Activated T-cell treated with anti-CD3 and anti-CD28 coated beads, Interleukin-2, amount 50 U/mL, for 4 hours (primary cell): ENCODE data around the gene IQCF5. TPM values are rescaled to one million over a fixed set of nuclear protein-coding genes. Genes with fewer than 3 reads are reported as not detected.
"Not testable (repeated sequence)": the region's sequence is repeated elsewhere in the genome, so short reads cannot be mapped to it uniquely, and the experiment has no call there.

ENCODE experiments used
- ATAC-seq, 2 donors: fragments of 200-7000 bp; cut with Tn5 transposase; one replicate each; pipeline ENCODE4 v1.10.0; 2021
- DNase-seq: peaks from one replicate; pipeline ENCODE4 v3.0.0-alpha.2; 2020
- H3K27me3 Mint-ChIP-seq: one replicate; pipeline ENCODE4 v1.8.0; 2021; ENCODE audit warnings: low read depth, mixed read lengths
- H3K36me3 Mint-ChIP-seq: one replicate; pipeline ENCODE4 v1.8.0; 2022; ENCODE audit warnings: mixed read lengths; ENCODE audit not compliant: insufficient read depth
- H3K4me1 Mint-ChIP-seq: one replicate; pipeline ENCODE4 v1.8.0; 2021; ENCODE audit warnings: low read depth, mixed read lengths
- H3K4me3 Mint-ChIP-seq: one replicate; pipeline ENCODE4 v1.8.0; 2021; ENCODE audit warnings: mild to moderate bottlenecking, moderate library complexity, mixed read lengths
- H3K9me3 Mint-ChIP-seq: one replicate; pipeline ENCODE4 v1.8.0; 2021; ENCODE audit warnings: mixed read lengths
- total RNA-seq, 3 donors: library from RNA; stranded (reverse); gene quantifications; one replicate each; pipeline ENCODE4 v1.2.1, GENCODE V29; 2021

IQCF5 gene
- total RNA-seq, 3 donors from 2014 or later = not detected

- Mint-ChIP-seq H3K9me3 (no peaks in the 10 kb centered on the region), H3K4me3 (no peak overlapping the region), H3K27me3 (peaks cover 11% of the 10 kb centered on the region), H3K4me1 (peaks cover under 1% of the 10 kb centered on the region), H3K36me3 (no peaks in the 10 kb centered on the region)
- DNase-seq (no peak), ATAC-seq (no peak)
Observed at GRCh38 chr3:51886447-51886846, 11.0 kb upstream of the IQCF5 start.

GRCh38 chr3:51879937-51880336 lies 4.5 kb upstream of the IQCF5 start:
- ATAC-seq = no peak
- Mint-ChIP-seq H3K36me3 (no peaks in the 10 kb centered on the region), H3K27me3 (peaks cover 15% of the 10 kb centered on the region), H3K9me3 (no peaks in the 10 kb centered on the region), H3K4me1 (no peaks in the 10 kb centered on the region), H3K4me3 (no peak overlapping the region)
- no peak for DNase-seq

DNA sequence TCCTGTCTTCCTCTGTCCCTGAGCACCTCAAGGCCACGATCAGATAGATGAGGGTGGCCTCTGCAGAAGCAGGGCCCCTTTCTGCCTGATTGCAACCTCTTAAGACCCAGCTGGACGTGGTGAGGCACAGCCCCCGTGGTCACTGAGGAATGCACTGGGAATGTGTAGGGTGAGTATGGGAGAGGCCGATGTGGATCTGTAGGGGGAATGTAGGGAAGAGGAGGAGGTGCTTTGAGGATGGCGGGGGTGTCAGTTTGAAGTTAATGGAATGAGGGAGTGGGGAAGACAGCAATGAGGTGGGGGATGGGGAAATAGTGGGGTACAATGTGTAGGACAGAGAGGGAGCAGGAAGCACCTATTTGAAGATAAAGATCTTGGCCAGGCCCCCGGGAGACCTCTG lies 785 bp upstream of the IQCF5 start:
- Mint-ChIP-seq H3K27me3 (peaks cover 7% of the 10 kb centered on the region), H3K4me3 (no peak overlapping the region), H3K4me1 (no peaks in the 10 kb centered on the region), H3K9me3 (no peaks in the 10 kb centered on the region), H3K36me3 (no peaks in the 10 kb centered on the region)
- ATAC-seq (no peak), DNase-seq (no peak)

DNA sequence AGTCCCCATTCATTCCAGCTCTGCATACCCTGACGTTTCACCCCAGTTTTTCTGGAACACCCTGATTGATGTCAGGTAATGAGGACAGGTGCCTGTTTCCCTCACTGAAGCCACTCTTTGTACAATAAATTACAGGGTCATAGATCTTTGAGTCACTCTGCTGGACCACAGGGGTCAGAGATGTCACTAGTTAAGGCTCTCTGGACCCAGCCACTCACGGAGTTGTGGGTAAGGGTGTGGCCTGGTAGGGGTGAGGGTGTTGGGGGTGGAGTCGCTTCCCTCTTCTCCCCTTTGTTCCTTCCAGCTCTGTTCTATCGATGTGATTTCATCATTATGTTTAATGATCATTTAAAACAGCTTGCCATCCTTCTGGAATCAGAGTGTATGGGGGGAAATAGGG lies 512 bp downstream of the IQCF5 start:
- H3K27me3 Mint-ChIP-seq = peaks cover 11% of the 10 kb centered on the region
- H3K9me3 Mint-ChIP-seq = no peaks in the 10 kb centered on the region
- no peaks in the 10 kb centered on the region for H3K4me1 Mint-ChIP-seq
- no peak for ATAC-seq
- no peak overlapping the region for H3K4me3 Mint-ChIP-seq
- no peak for DNase-seq
- no peaks in the 10 kb centered on the region for H3K36me3 Mint-ChIP-seq

DNA sequence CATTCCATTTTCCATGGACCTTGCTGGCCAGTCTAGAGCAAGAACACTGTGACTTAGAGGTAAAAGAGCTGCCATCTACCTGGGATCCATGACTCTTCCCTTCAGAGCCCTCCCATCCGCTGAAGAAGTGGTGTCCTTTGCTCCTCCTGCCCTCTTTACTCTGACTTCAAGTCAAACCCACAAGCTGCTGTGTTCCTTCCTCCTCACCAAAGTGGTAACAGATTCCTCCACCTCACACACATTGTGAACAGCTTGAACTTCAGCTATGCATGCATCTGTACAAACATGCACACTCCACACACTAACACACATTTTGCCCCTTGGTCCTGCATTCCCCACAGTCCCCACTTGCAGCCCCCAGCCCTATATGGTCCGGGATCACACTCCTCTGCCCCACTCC lies 990 bp downstream of the IQCF5 start:
- H3K27me3 Mint-ChIP-seq = peaks cover 11% of the 10 kb centered on the region
- no peaks in the 10 kb centered on the region for H3K4me1 Mint-ChIP-seq
- no peak overlapping the region for H3K4me3 Mint-ChIP-seq
- H3K9me3 Mint-ChIP-seq = no peaks in the 10 kb centered on the region
- no peak for ATAC-seq
- H3K36me3 Mint-ChIP-seq = no peaks in the 10 kb centered on the region
- DNase-seq = no peak

- no peak for DNase-seq
- ATAC-seq = no peak
- Mint-ChIP-seq H3K27me3 (peaks cover 11% of the 10 kb centered on the region), H3K4me3 (no peak overlapping the region), H3K36me3 (no peaks in the 10 kb centered on the region), H3K4me1 (no peaks in the 10 kb centered on the region), H3K9me3 (no peaks in the 10 kb centered on the region)
Observed at GRCh38 chr3:51873876-51874275, 1.5 kb downstream of the IQCF5 start.

DNA sequence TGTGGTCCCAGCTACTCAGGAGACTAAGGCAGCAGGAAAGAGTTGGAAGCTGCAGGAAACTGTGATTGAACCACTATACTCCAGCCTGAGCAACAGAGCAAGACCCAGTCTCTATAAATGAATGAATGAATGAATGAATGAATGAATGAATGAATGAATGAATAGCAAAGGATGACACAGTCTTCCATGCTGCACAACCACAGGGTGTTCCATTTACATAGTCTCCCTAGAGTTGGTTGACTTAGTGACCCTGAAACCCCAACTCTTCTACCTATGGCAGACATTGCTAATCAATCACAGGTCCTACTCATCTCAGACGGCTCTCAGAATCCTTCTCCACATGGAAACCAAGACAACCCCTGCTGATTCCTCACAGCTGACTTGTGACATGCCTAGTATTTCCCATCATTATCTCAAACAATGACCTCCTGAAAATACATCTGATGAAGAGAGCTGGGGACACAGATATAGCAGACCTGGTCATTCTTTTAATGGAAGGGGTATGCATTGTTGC lies 2.1 kb downstream of the IQCF5 start:
- Mint-ChIP-seq H3K4me1 (no peaks in the 10 kb centered on the region), H3K9me3 (no peaks in the 10 kb centered on the region), H3K4me3 (no peak overlapping the region), H3K36me3 (no peaks in the 10 kb centered on the region), H3K27me3 (peaks cover 6% of the 10 kb centered on the region)
- DNase-seq = no peak
- ATAC-seq = no peak

DNA sequence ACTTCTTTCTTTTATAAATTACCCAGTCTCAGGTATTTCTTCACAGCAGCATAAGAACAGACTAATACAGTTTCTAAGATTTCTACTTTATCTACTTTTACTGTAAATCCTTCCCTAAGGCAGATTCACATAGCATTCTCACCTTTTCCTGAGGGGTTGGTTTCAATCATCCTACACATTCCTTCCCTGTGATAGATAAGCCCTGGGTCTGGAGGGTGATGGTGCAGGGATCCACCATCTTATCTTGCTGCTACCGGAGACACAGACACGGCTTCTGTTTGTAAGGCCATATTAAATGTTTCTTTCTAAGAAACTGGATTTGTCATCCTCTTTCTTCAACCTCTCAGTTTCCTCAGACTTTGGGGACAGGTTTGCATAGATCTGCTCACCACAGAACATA lies 6.1 kb downstream of the IQCF5 start:
- Mint-ChIP-seq H3K4me1 (no peaks in the 10 kb centered on the region), H3K27me3 (peaks cover 12% of the 10 kb centered on the region), H3K9me3 (no peaks in the 10 kb centered on the region), H3K36me3 (no peaks in the 10 kb centered on the region), H3K4me3 (no peak overlapping the region)
- no peak for ATAC-seq
- DNase-seq = no peak

GRCh38 chr3:51868896-51869295 lies 6.5 kb downstream of the IQCF5 start:
- not testable (repeated sequence) for ATAC-seq, H3K9me3 Mint-ChIP-seq, H3K4me3 Mint-ChIP-seq, DNase-seq, H3K4me1 Mint-ChIP-seq, H3K36me3 Mint-ChIP-seq
- peaks cover 12% of the 10 kb centered on the region for H3K27me3 Mint-ChIP-seq

DNA sequence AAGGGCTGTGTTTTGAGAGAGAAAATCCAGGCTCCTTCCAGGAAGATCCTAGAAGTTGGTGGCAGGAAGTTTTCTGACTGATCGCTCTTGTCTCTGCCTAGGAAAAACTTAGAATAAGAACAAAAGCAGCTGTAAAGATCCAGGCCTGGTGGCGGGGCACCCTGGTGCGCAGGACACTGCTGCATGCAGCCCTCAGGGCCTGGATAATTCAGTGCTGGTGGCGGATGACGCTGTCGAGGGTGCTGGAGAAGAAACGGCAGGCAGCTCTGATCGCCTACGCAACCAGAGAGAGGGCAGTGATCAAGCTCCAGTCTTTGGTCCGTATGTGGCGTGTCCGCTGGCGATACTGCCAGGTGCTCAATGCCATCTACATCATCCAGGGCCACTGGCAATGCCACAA lies 12.5 kb downstream of the IQCF5 start:
- Mint-ChIP-seq H3K4me3 (no peak overlapping the region), H3K4me1 (no peaks in the 10 kb centered on the region), H3K9me3 (no peaks in the 10 kb centered on the region), H3K27me3 (peaks cover 18% of the 10 kb centered on the region), H3K36me3 (no peaks in the 10 kb centered on the region)
- ATAC-seq = no peak
- DNase-seq = no peak

DNA sequence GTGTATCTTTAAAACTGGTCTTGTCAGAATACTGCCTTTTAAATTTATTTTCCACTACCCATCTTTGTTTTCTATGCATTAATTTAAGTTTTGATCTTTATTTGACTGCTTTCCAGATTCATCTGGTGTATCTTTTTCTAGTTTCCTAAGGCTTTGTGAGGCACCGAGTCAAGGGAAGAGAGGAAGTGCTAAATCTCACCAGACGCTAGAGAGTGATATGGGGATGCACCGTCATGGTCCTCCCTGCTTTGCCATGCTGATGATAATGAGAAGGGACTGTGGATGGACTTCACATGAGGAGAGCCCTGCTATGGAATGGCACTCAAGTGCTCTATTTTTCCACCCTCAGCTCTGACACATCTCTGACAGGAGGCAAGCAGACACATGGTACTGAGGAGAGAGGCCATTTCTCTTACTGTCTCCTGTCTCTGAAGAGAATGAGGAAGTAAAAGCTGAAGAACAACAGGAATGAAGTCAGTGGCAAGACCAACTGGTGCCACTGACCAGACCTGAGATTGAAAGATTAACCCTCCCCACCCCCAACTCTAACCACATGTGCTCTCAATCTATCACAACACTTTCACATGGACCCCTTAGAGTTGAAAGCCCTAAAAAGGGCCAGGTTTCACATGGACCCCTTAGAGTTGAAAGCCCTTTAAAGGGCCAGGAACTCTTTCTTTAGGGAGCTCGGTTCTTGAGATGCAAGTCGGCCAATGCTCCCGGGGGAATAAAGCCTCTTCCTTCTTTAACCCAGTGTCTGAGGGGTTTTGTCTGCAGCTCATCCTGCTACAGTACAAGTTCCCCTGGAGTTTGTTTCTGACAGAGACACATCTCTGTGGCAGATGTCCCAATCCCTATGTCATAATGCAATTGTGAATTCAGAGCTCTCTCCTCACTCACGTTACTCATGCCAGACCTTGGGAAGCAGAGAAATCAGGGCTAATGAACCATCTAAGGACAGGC lies 14.4 kb downstream of the IQCF5 start, which contains the start of gene IQCF2:
TSS of gene IQCF2 (plus strand) at position 913 of the 963 bp plus-strand sequence. CDS start 52 bp downstream, outside the sequence.
- Mint-ChIP-seq H3K4me1 (no peaks in the 10 kb centered on the region), H3K36me3 (no peaks in the 10 kb centered on the region), H3K27me3 (peaks cover 14% of the 10 kb centered on the region), H3K4me3 (no peak within 1 kb of the TSS), H3K9me3 (no peaks in the 10 kb centered on the region)
- DNase-seq (no peak), ATAC-seq (no peak)

DNA sequence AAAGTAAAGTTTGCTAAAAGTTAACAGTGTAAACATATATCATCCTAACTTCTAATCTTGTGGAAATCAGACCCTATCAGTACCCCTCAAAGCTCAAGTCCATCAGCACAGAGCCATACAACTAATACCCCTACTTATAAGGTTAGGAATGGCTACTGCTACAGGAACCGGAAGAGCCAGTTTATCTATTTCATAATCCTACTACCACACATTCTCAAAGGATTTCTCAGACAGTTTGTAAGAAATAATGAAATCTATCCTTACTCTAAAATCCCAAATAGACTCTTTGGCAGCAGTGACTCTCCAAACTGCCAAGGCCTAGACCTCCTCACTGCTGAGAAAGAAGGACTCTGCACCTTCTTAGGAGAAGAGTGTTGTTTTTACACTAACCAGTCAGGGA lies 20.0 kb downstream of the IQCF5 start:
- H3K4me3 Mint-ChIP-seq, DNase-seq, H3K4me1 Mint-ChIP-seq, H3K36me3 Mint-ChIP-seq, ATAC-seq, H3K9me3 Mint-ChIP-seq: not testable (repeated sequence)
- H3K27me3 Mint-ChIP-seq = peaks cover 20% of the 10 kb centered on the region

DNA sequence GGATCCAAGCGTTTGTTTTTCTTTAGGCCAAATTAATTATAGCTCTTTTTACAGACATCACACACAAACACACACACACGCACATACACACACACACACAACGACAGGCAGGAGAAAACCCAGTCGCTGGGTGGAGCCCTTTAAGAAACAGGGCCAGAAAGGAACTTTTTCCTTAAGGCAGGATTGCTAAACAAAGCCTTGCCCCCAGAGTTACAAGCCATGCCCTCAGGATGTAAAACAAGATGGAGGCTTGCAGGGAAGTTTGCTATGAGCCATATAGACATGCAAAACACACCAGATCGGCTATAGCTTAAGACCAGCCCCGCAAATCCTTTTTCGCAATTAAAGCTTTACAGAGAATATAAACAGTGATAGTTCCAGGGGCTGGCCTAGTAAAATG lies 30.3 kb downstream of the IQCF5 start:
- DNase-seq (no peak), ATAC-seq (no peak)
- Mint-ChIP-seq H3K9me3 (peaks cover 16% of the 10 kb centered on the region), H3K27me3 (peaks cover 39% of the 10 kb centered on the region), H3K4me1 (no peaks in the 10 kb centered on the region), H3K36me3 (no peaks in the 10 kb centered on the region), H3K4me3 (no peak overlapping the region)

GRCh38 chr3:51836606-51837005 lies 38.8 kb downstream of the IQCF5 start:
- no peaks in the 10 kb centered on the region for H3K4me1 Mint-ChIP-seq

DNA sequence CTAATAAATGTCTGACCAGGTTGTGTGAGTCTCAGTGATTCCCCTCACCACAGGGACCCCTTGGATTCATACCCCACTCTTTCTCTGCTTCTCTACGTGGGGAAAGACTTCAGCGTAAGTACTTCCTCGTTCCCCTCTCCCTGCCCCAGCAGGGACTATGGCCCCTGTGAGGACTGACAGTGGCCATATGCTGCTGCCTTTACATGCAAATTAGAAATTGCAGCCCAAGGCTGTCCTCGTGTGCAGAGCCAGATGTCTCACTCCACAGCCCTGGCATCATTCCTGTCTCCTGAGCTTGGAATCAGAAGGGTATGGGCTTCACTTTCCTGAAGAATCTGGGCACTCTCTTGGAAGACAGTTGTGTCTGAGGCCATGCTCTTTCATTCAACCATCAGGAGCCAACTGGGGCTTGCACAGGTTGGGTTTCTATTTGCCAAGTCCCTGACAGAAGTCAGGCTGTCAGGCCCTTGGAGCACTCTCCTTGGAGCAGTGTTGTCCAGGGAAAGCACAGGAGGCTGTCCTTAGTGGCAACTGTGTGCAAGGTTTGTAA lies 44.5 kb downstream of the IQCF5 start:
- no peak for DNase-seq
- Mint-ChIP-seq H3K9me3 (peaks cover 18% of the 10 kb centered on the region), H3K4me1 (no peaks in the 10 kb centered on the region), H3K36me3 (no peaks in the 10 kb centered on the region), H3K4me3 (no peak overlapping the region), H3K27me3 (peaks cover 24% of the 10 kb centered on the region)
- ATAC-seq = no peak

More at GRCh38 chr3:51836606-51837005, 38.8 kb downstream of the IQCF5 start:
- Mint-ChIP-seq H3K27me3 (peaks cover 26% of the 10 kb centered on the region), H3K4me3 (no peak overlapping the region), H3K9me3 (no peaks in the 10 kb centered on the region), H3K36me3 (no peaks in the 10 kb centered on the region)
- ATAC-seq (no peak), DNase-seq (no peak)
